ENCODE data around the gene ENO4. TPM values are rescaled to one million over a fixed set of nuclear protein-coding genes. Genes with fewer than 3 reads are reported as not detected.

The ENO4 gene
- total RNA-seq, 2 experiments from 2014 or later = not detected

DNA sequence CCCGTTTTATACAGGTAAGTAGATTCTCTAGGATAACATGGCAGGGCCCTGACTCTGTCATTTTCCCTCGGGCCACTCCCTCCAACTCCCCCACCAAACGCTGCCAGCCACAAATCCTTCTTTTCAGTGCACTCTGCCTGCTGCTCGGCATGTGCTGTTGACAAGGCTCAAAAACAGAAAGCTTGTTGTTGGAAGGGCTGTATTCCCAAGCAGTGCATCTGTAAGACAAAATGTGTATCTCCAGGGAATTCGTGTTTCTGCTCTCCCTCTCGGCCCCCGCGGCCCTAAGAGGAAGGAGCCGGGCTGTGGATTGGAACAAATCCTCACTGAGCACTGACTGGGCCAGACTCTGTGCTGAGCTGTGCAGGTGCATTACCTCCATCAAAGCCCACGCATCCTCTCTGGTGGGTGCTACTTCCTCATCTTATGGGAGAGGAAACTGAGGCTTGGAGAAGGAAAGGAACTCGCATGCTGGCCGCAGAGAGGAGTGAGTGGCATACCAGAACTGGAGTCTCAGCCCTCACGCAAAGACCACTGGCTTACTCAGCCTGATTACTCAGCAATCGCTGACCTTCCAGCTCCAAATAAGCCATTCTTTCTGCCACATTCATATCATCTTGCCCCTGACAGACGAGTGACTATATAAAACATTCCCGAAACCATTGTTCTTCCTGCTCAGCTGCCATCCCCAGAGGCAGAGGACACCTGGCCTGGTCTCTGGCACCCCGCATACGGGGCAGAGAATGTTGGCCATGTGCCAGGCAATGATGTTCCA lies 33.5 kb upstream of the ENO4 start:
- no peaks in the 10 kb centered on the region for H3K27me3 Mint-ChIP-seq
- CTCF ChIA-PET = no interaction called here
- DNase-seq (no peak), ATAC-seq (no peak)
- peaks cover 6% of the 10 kb centered on the region for H3K9me3 Mint-ChIP-seq (ENCODE audit: low read depth)
- no peak overlapping the region for H3K4me3 Mint-ChIP-seq
- H3K36me3 Mint-ChIP-seq = no peaks in the 10 kb centered on the region
- no peaks in the 10 kb centered on the region for H3K4me1 Mint-ChIP-seq
- H3K27ac Mint-ChIP-seq = no peak overlapping the region

GRCh38 chr10:116817178-116817577 lies 32.1 kb upstream of the ENO4 start:
- no peak for ATAC-seq
- H3K27ac Mint-ChIP-seq = no peak overlapping the region
- H3K27me3 Mint-ChIP-seq = no peaks in the 10 kb centered on the region
- CTCF ChIA-PET = no interaction called here
- peaks cover 6% of the 10 kb centered on the region for H3K9me3 Mint-ChIP-seq (ENCODE audit: low read depth)
- H3K4me3 Mint-ChIP-seq = no peak overlapping the region
- no peaks in the 10 kb centered on the region for H3K36me3 Mint-ChIP-seq
- no peak for DNase-seq
- H3K4me1 Mint-ChIP-seq = no peaks in the 10 kb centered on the region

GRCh38 chr10:116817780-116818343 lies 31.4 kb upstream of the ENO4 start:
- Mint-ChIP-seq H3K36me3 (no peaks in the 10 kb centered on the region), H3K4me3 (no peak overlapping the region), H3K27ac (no peak overlapping the region), H3K27me3 (no peaks in the 10 kb centered on the region), H3K9me3 (ENCODE audit: low read depth) (peaks cover 6% of the 10 kb centered on the region), H3K4me1 (no peaks in the 10 kb centered on the region)
- DNase-seq (no peak), ATAC-seq (no peak)
- CTCF ChIA-PET = no interaction called here

DNA sequence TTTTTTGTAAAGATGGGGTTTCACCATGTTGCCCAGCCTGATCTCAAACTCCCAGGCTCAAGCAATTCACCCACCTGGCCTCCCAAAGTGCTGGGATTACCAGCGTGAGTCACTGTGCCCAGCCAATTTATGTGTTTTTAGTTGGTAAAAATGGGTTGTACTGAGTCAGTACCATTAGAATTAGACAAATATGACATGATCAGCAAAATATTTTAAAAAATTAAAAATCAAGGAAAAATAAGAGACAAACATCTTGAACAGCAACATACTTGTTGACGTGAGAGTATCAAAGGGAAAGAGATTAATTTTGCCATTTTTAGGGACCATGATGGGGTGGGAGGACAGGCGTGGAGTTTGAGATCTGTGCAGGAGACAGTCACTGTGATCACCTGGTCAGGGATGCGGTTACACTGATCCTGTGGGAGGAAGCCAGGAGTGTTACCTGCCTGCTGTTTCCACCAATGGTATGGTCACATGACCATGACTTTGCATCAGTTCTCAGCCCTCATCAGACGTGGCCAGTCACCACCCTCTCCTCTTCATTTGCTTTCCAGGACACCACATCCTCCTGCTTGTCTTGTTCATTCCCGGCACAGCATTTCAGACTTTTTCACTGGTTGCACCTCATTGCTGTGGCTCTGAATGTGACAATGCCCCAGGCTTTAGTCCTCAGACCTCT lies 29.2 kb upstream of the ENO4 start:
- Mint-ChIP-seq H3K27me3 (no peaks in the 10 kb centered on the region), H3K9me3 (ENCODE audit: low read depth) (peaks cover 6% of the 10 kb centered on the region), H3K4me3 (no peak overlapping the region), H3K36me3 (no peaks in the 10 kb centered on the region), H3K4me1 (no peaks in the 10 kb centered on the region), H3K27ac (no peak overlapping the region)
- ATAC-seq (no peak), DNase-seq (no peak)
- CTCF ChIA-PET = no interaction called here

DNA sequence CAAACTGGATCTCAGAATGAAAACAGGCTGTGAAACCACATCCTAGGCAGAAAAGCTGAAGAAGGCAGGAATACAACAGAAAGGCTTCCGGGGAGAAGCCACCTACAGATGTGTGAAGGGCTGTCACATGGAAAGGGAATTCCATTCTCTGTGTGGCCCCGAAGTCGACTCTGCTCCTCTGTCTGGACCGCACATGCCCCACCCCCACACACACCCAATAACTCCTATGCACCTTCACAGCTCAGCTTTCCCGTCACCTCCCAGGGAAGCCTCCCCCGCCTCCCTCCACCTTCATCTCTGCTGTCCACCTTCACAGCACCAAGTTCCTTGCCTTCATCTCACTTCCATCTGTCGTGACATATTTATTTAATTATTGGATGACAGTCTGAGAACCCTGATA lies 23.4 kb upstream of the ENO4 start:
- no peak for DNase-seq
- Mint-ChIP-seq H3K4me3 (no peak overlapping the region), H3K4me1 (no peaks in the 10 kb centered on the region), H3K27ac (no peak overlapping the region), H3K9me3 (ENCODE audit: low read depth) (no peaks in the 10 kb centered on the region), H3K27me3 (no peaks in the 10 kb centered on the region), H3K36me3 (no peaks in the 10 kb centered on the region)
- CTCF ChIA-PET = no interaction called here
- ATAC-seq = no peak

- no peak overlapping the region for H3K4me3 Mint-ChIP-seq
- ATAC-seq = no peak
- no peaks in the 10 kb centered on the region for H3K9me3 Mint-ChIP-seq (ENCODE audit: low read depth)
- no peak overlapping the region for H3K27ac Mint-ChIP-seq
- H3K27me3 Mint-ChIP-seq = no peaks in the 10 kb centered on the region
- H3K36me3 Mint-ChIP-seq = no peaks in the 10 kb centered on the region
- H3K4me1 Mint-ChIP-seq = no peaks in the 10 kb centered on the region
- CTCF ChIA-PET = no interaction called here
- DNase-seq = no peak
Observed at GRCh38 chr10:116826803-116827202, 22.5 kb upstream of the ENO4 start.

- Mint-ChIP-seq H3K36me3 (no peaks in the 10 kb centered on the region), H3K4me1 (no peaks in the 10 kb centered on the region), H3K4me3 (no peak overlapping the region), H3K27me3 (no peaks in the 10 kb centered on the region), H3K9me3 (ENCODE audit: low read depth) (no peaks in the 10 kb centered on the region), H3K27ac (no peak overlapping the region)
- CTCF ChIA-PET = no interaction called here
- DNase-seq = no peak
- ATAC-seq = no peak
Observed at GRCh38 chr10:116827214-116827671, 22.1 kb upstream of the ENO4 start.

DNA sequence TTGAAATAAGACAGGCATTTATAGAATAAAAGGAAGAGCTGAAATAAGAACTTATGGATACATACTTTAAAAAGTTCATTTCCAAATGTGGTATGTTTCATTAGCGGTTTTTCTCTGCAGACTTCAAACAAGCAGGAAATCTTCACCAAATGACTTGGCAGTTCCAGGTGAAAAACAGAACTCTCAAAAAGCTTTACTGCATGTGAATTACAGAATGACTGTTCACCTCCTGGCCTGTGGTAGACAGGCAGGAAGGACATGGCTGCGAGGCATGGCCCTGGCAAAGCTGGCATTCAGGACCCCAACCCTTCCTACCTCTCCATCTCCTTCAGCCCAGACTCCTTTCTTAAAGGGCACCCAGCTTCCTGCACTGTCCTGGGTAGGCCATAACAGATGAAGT lies 21.2 kb upstream of the ENO4 start:
- H3K4me1 Mint-ChIP-seq = no peaks in the 10 kb centered on the region
- H3K9me3 Mint-ChIP-seq (ENCODE audit: low read depth) = no peaks in the 10 kb centered on the region
- H3K36me3 Mint-ChIP-seq = no peaks in the 10 kb centered on the region
- H3K27me3 Mint-ChIP-seq = no peaks in the 10 kb centered on the region
- no peak overlapping the region for H3K27ac Mint-ChIP-seq
- no peak overlapping the region for H3K4me3 Mint-ChIP-seq
- ATAC-seq = no peak
- DNase-seq = no peak
- CTCF ChIA-PET = no interaction called here

- H3K27me3 Mint-ChIP-seq = no peaks in the 10 kb centered on the region
- CTCF ChIA-PET = no interaction called here
- ATAC-seq (no peak), DNase-seq (no peak)
- H3K4me1 Mint-ChIP-seq = no peaks in the 10 kb centered on the region
- no peaks in the 10 kb centered on the region for H3K36me3 Mint-ChIP-seq
- no peak overlapping the region for H3K4me3 Mint-ChIP-seq
- no peaks in the 10 kb centered on the region for H3K9me3 Mint-ChIP-seq (ENCODE audit: low read depth)
- no peak overlapping the region for H3K27ac Mint-ChIP-seq
Observed at GRCh38 chr10:116829711-116830110, 19.6 kb upstream of the ENO4 start.

DNA sequence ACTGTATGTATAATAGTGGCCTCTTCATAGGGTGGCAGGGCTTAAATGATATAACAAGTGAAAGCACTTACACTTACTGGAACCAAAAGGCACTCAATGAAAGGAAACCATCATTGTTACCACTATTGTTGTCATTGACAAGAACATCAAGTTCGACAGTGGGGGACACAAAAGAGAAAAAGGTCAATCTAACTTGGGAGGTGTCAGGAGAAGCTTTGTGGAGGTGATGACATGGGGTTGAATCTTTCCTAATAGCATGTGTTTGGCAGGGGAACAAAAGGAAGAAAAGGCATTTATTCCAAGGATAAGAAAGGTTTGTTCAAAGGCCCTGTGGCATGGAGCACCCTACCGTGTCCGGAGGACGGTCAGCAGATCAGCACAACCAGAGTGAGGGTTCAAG lies 18.2 kb upstream of the ENO4 start:
- Mint-ChIP-seq H3K4me3 (no peak overlapping the region), H3K36me3 (no peaks in the 10 kb centered on the region), H3K4me1 (no peaks in the 10 kb centered on the region), H3K9me3 (ENCODE audit: low read depth) (no peaks in the 10 kb centered on the region), H3K27ac (no peak overlapping the region), H3K27me3 (peaks cover 2% of the 10 kb centered on the region)
- CTCF ChIA-PET = no interaction called here
- DNase-seq (no peak), ATAC-seq (no peak)

DNA sequence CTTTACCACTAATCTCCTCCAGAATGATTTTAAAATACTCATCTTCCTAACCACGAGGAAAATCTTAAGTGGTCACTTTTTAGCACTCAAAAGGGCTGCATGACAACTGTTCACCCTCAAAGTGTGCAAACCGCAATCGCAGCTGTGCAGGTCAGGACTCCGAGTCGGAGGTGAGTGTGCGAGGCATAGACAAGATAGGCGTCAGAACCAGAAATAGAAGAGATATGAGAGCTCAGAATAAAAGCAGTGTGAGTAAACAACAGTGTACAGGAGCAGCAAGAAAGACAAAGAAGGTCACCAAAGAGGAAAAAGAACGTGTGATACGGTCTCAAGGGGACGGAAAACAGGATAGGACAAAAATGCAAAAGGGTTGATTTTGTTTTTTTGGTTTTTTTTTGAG lies 17.5 kb upstream of the ENO4 start:
- Mint-ChIP-seq H3K27ac (no peak overlapping the region), H3K9me3 (ENCODE audit: low read depth) (no peaks in the 10 kb centered on the region), H3K36me3 (no peaks in the 10 kb centered on the region), H3K4me3 (no peak overlapping the region), H3K4me1 (no peaks in the 10 kb centered on the region), H3K27me3 (peaks cover 4% of the 10 kb centered on the region)
- ATAC-seq = no peak
- CTCF ChIA-PET = no interaction called here
- no peak for DNase-seq

DNA sequence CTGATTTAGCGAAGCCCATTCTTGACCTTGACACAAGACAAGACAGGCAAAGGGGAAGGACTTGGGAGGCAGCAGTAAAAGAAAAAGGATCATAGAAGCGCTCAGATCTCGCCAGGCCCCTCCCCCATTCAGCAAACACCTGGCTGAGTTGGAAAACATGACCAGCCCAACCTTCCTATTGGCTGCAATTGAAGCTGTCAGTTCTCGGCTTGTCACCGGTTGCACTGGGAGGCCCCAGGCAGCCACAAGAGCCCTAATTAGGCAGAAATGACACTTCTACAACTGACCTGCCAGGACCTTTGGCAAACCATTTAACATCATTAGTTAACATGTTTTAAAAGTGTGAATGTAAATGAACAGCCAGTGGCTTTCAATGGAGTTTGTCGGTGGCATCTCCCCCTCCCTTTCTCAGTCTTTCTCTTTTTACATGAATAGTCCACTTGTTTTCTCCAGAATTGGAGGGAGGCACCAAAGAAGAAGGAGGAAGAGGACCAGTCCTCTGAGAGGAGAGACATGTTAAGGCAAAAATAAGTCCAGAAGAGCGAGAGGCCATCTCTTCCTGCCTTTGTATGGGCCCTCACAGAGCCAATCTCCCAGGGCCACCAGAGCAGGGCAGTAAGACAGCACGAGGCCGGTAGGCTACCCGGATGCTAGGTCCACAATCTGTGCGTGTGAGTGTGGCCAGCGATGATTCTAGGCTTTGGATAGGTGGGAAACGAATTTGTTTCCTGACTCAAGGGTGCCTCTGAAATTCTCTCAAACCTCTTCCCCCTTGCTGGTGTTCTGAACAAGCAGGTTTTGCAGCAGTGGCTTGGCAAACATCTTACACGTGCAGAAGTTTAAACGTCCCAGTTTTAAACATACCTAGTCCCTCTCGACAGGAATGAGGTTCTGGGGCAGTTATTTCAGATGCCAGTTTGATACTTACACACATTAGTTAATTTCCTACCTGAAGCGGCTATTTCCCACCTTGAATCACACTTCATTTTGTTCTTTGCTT lies 15.0 kb upstream of the ENO4 start:
- CTCF ChIA-PET = no interaction called here
- no peak for ATAC-seq
- DNase-seq = no peak
- no peak overlapping the region for H3K27ac Mint-ChIP-seq
- H3K27me3 Mint-ChIP-seq = peaks cover 9% of the 10 kb centered on the region
- no peaks in the 10 kb centered on the region for H3K9me3 Mint-ChIP-seq (ENCODE audit: low read depth)
- no peaks in the 10 kb centered on the region for H3K4me1 Mint-ChIP-seq
- H3K4me3 Mint-ChIP-seq = no peak overlapping the region
- H3K36me3 Mint-ChIP-seq = no peaks in the 10 kb centered on the region

DNA sequence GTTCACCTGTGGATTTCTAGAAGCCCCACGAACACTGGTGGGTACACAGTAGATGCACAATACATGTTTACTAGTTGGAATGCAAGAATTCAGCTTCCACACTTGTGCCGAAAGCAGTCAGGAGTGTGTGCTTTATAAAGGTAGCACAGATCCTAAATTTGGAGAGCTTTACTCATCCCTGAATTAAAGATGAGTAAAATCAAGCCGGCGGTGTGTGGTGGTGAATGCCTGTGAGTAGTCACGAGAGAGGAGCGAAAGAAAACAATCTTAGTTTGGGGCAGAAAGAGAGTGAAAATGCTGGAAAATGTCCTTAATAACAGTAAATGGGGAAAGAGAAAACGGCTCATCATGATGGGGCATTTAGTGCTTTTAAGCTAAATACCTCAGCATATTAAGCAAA lies 13.6 kb upstream of the ENO4 start:
- Mint-ChIP-seq H3K27ac (no peak overlapping the region), H3K36me3 (no peaks in the 10 kb centered on the region), H3K9me3 (ENCODE audit: low read depth) (no peaks in the 10 kb centered on the region), H3K4me3 (no peak overlapping the region), H3K4me1 (no peaks in the 10 kb centered on the region), H3K27me3 (peaks cover 9% of the 10 kb centered on the region)
- CTCF ChIA-PET = no interaction called here
- DNase-seq = no peak
- ATAC-seq = no peak

All from activated CD8-positive, alpha-beta memory T cell treated with anti-CD3 and anti-CD28 coated beads, Interleukin-2, amount 10 ng/mL, durations not matched to agents 7 days and 5 days (primary cell).